RWPE1 (cell line): ENCODE measurements around the gene FSTL4.

Experiments used
- CTCF ChIA-PET: fragments of 350-600 bp; sonication (Branson Sonifier 250); formaldehyde crosslinking; extraction: SDS; loops from one replicate; lab custom pipeline; 2021; lab: Yijun Ruan, JAX
- POLR2A ChIA-PET: fragments of 400-600 bp; formaldehyde crosslinking; extraction: SDS; loops from one replicate; lab custom pipeline; 2020; ENCODE audit warnings: antibody characterized with exemption; ENCODE audit not compliant: low non-redundant PET; lab: Yijun Ruan, JAX
- DNase-seq: peaks from one replicate; pipeline ENCODE4 v3.0.0; 2012; ENCODE audit warnings: low spot score
- H3K27ac ChIP-seq: fragments of 450-650 bp; 2 replicates; pipeline ENCODE4 v1.5.1; 2017
- TF ChIP-seq, protein P1 (sequence below): fragments of 450-650 bp; conservative IDR thresholded peaks from 2 replicates; pipeline ENCODE4 v1.5.1; 2017; ENCODE audit warnings: low read depth, mild to moderate bottlenecking

The FSTL4 gene

GRCh38 chr5:133652951-133653759, 40.8 kb upstream of the FSTL4 start:
- DNase-seq: peak; percentile 22
- H3K27ac ChIP-seq: no peak overlapping the region
- CTCF ChIA-PET: no interaction called here
- POLR2A ChIA-PET: no interaction called here
- TF ChIP-seq, protein P1, sequence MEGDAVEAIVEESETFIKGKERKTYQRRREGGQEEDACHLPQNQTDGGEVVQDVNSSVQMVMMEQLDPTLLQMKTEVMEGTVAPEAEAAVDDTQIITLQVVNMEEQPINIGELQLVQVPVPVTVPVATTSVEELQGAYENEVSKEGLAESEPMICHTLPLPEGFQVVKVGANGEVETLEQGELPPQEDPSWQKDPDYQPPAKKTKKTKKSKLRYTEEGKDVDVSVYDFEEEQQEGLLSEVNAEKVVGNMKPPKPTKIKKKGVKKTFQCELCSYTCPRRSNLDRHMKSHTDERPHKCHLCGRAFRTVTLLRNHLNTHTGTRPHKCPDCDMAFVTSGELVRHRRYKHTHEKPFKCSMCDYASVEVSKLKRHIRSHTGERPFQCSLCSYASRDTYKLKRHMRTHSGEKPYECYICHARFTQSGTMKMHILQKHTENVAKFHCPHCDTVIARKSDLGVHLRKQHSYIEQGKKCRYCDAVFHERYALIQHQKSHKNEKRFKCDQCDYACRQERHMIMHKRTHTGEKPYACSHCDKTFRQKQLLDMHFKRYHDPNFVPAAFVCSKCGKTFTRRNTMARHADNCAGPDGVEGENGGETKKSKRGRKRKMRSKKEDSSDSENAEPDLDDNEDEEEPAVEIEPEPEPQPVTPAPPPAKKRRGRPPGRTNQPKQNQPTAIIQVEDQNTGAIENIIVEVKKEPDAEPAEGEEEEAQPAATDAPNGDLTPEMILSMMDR: no peak

DNA sequence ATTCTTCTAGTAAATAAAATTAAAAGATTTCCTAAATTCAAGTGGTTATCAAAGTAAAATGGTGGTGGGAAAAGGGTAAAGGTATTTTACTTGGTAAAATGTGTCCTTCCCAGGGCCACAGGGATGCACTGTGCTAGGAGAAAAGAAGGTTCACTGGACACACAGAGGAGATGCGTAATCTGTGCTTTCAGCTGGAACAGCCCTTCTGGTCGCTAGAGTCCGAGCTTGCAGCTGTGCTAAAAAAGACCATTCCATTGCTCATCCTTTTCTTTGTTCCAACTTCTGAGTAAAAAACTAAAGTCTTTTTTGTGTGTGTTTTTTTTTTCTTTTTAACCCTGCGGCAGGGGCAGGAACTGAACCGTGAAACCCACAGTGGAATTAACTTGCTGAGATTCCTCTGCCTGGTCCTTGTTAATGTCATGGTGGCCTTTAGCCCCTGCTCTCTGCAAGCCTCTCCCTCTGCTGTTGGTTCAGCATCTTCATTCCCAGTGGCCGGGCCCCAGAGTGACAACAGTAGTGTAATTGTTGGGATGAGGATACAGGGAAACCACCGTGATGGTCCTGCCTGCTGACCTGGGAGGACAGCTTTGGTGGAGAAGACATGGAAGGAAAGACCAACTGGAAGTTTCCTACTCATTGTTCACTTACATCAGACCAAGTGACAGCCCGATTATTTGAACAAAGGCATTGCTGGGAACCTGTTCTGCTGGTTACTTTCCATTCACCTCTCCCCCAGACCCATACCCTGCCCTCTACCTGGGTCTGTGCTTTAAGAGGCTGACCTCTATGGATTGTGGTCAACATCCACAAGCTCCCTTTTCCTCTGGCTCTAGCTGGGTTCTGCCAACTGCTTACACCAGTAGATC, 31.9 kb upstream of the FSTL4 start:
- POLR2A ChIA-PET: no interaction called here
- CTCF ChIA-PET: interaction anchor here (0.6 kb wide), 2 partner anchors 32 to 91 kb away, joined by 4 to 7 read pairs; partner anchors contain the start of gene FSTL4
- TF ChIP-seq, protein P1: no peak
- DNase-seq: no peak
- H3K27ac ChIP-seq: no peak overlapping the region

DNA sequence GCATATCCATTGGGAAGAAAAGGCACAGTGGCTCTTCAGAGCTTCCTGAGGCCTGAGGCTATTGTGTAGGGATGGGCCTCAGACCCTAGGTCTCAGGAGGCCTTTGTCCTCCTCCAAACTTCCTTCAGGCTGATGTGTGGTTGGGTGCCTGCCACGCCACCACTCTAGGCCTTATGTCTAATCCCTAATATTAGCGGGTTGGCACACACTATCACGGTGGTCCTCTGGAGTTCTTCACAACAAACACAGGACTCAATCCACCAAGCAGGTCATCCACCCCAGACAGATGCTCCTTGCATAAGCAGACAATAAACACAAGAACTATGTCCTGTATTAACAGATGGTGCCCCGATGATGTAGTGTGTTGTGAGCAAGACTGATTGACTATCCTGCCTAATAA, 31.0 kb upstream of the FSTL4 start:
- no peak for DNase-seq
- ChIA-PET POLR2A (no interaction called here), CTCF (interaction anchor here (0.6 kb wide), 2 partner anchors 31 to 597 kb away, joined by 3 to 4 read pairs; partner anchors contain the start of gene FSTL4)
- H3K27ac ChIP-seq: no peak overlapping the region
- TF ChIP-seq, protein P1: no peak

DNA sequence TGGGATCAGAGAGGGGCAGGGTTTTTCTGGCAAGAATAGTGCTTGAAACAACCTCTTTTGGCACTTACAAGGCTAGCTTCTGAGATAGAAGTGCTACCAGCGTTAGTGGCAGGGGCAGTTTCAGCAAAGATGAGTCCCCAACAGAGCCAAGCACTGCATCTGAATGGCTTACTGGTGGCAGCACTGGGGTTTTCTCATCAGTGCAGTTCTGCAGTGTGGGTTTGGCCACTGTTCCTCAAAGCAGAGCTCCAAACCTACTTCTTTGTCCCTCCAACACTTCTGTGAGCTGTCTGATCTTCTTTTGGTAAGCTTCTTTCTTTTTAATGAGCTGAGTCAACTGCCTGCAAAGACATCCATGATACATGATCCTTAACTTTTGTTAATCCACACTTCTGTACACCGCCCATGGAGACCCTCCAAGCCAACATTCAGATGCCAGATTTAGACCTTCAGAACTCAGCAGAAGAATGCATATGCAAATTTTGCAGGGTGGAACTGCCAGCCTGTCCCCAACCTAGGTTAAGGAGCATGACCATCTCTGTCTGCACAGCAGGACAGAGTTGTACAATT, 29.9 kb upstream of the FSTL4 start:
- DNase-seq: no peak
- ChIA-PET CTCF (no interaction called here), POLR2A (no interaction called here)
- TF ChIP-seq, protein P1: no peak
- H3K27ac ChIP-seq: no peak overlapping the region

- H3K27ac ChIP-seq: no peak overlapping the region
- CTCF ChIA-PET: no interaction called here
- POLR2A ChIA-PET: no interaction called here
- TF ChIP-seq, protein P1: no peak
- no peak for DNase-seq
Observed at GRCh38 chr5:133641683-133642082, 29.3 kb upstream of the FSTL4 start.
